Smooth muscle cell (in vitro differentiated cells): ENCODE measurements around the gene CHST14. TPM values are rescaled to one million over a fixed set of nuclear protein-coding genes. Genes with fewer than 3 reads are reported as not detected.

Experiments
- DNase-seq: peaks from one replicate; lab custom pipeline; 2025; ENCODE audit not compliant: unreplicated experiment; lab: John Stamatoyannopoulos, UW
- H2AFZ ChIP-seq: fragments of 200-600 bp; sonication (generic); 2 replicates; pipeline ENCODE4 v1.6.0; 2016; ENCODE audit warnings: antibody characterized with exemption, low read depth, mild to moderate bottlenecking
- H3F3A ChIP-seq: fragments of 200-600 bp; sonication (generic); 2 replicates; pipeline ENCODE4 v1.6.0; 2017; ENCODE audit warnings: antibody characterized with exemption, low read depth
- H3K27ac ChIP-seq: fragments of 200-600 bp; sonication (generic); 2 replicates; pipeline ENCODE4 v1.5.1; 2016; ENCODE audit warnings: low read depth, mild to moderate bottlenecking
- H3K27me3 ChIP-seq: fragments of 200-600 bp; sonication (generic); 2 replicates; pipeline ENCODE4 v1.6.1; 2016; ENCODE audit warnings: low read depth, mild to moderate bottlenecking
- H3K36me3 ChIP-seq: fragments of 200-600 bp; sonication (generic); 2 replicates; pipeline ENCODE4 v1.5.1; 2016; ENCODE audit warnings: low read depth
- H3K4me1 ChIP-seq: fragments of 200-600 bp; sonication (generic); 2 replicates; pipeline ENCODE4 v1.5.1; 2016; ENCODE audit warnings: low read depth
- H3K4me2 ChIP-seq: fragments of 200-600 bp; sonication (generic); 2 replicates; pipeline ENCODE4 v1.6.0; 2016; ENCODE audit warnings: mild to moderate bottlenecking
- H3K4me3 ChIP-seq: fragments of 200-600 bp; sonication (generic); 2 replicates; pipeline ENCODE4 v1.5.1; 2016; ENCODE audit warnings: mild to moderate bottlenecking
- H3K79me2 ChIP-seq: fragments of 200-600 bp; sonication (generic); 2 replicates; pipeline ENCODE4 v1.6.0; 2016; ENCODE audit warnings: low read depth, mild to moderate bottlenecking
- H3K9ac ChIP-seq: fragments of 200-600 bp; sonication (generic); 2 replicates; pipeline ENCODE4 v1.6.0; 2016; ENCODE audit warnings: low read depth
- H3K9me3 ChIP-seq: fragments of 200-600 bp; sonication (generic); replicated peaks from 2 replicates; pipeline ENCODE4 v1.5.1; 2016; ENCODE audit warnings: low read depth
- H4K20me1 ChIP-seq: fragments of 200-600 bp; sonication (generic); 2 replicates; pipeline ENCODE4 v1.6.0; 2016; ENCODE audit warnings: low read depth
- CTCF ChIP-seq: fragments of 200-600 bp; sonication (generic); IDR thresholded peaks from 2 replicates; pipeline ENCODE4 v1.5.1; 2017; ENCODE audit warnings: borderline replicate concordance, mild to moderate bottlenecking, antibody characterized with exemption; ENCODE audit not compliant: insufficient read depth, poor library complexity, severe bottlenecking
- WGBS: methylation state at CpG from one replicate; pipeline ENCODE4 v1.1.7; 2016; ENCODE audit warnings: low lambda C conversion rate; 5-methylcytosine and 5-hydroxymethylcytosine counted together
- polyA plus RNA-seq: library from polyadenylated mRNA; unstranded; fragments of >200 nt; fragmentation: Nextera tagmentation; extraction: Ambion mirVana; gene quantifications from 2 replicates; pipeline ENCODE4 v1.2.1, GENCODE V29; 2016
- total RNA-seq: library from RNA; depleted of rRNA; stranded (reverse); fragments of >200 nt; gene quantifications from 2 replicates; pipeline ENCODE4 v1.2.3, GENCODE V29; 2014

The CHST14 gene
- total and polyA plus RNA-seq, 2 experiments from 2014 or later = 19.1 to 24.6 TPM

- H3K4me3 ChIP-seq = peak overlapping the region; percentile 52
- WGBS = 37% methylated on average over 22 of the region's 22 CpGs
- H3K79me2 ChIP-seq = no peaks in the 10 kb centered on the region
- peak overlapping the region; percentile 30 for H3K9ac ChIP-seq
- no peaks in the 10 kb centered on the region for H3K4me1 ChIP-seq
- H3K27ac ChIP-seq = no peak overlapping the region
- peak overlapping the region; percentile 96 for H3K4me2 ChIP-seq
- no peak for TF ChIP-seq CTCF
- no peak for DNase-seq
- H3K9me3 ChIP-seq = no peaks in the 10 kb centered on the region
- H4K20me1 ChIP-seq = no peaks in the 10 kb centered on the region
- H3K36me3 ChIP-seq = no peaks in the 10 kb centered on the region
- peak overlapping the region; percentile 76 for H2AFZ ChIP-seq
- peaks cover 5% of the 10 kb centered on the region for H3F3A ChIP-seq
- H3K27me3 ChIP-seq = no peaks in the 10 kb centered on the region
Measured at GRCh38 chr15:40511093-40511471, 40.3 kb downstream of the CHST14 start.

- Histone ChIP-seq H3K4me1 (no peaks in the 10 kb centered on the region), H2AFZ (peak overlapping the region; percentile 76), H3K27ac (no peak overlapping the region), H3K27me3 (no peaks in the 10 kb centered on the region), H3F3A (peaks cover 5% of the 10 kb centered on the region), H3K4me2 (peak overlapping the region; percentile 96), H3K79me2 (no peaks in the 10 kb centered on the region), H3K36me3 (no peaks in the 10 kb centered on the region), H4K20me1 (no peaks in the 10 kb centered on the region), H3K9me3 (no peaks in the 10 kb centered on the region), H3K4me3 (peak overlapping the region; percentile 52), H3K9ac (peak overlapping the region; percentile 30)
- WGBS = 3% methylated on average over 55 of the region's 61 CpGs
- peak; percentile 13 for DNase-seq
- TF ChIP-seq CTCF = no peak
Measured at GRCh38 chr15:40511472-40512133, 40.8 kb downstream of the CHST14 start.

GRCh38 chr15:40512440-40512839 lies 41.7 kb downstream of the CHST14 start:
- WGBS = 86% methylated on average over 2 of the region's 2 CpGs
- Histone ChIP-seq H3K4me1 (no peaks in the 10 kb centered on the region), H3K36me3 (no peaks in the 10 kb centered on the region), H3K27me3 (no peaks in the 10 kb centered on the region), H3K9ac (no peak overlapping the region), H3F3A (peaks cover 5% of the 10 kb centered on the region), H3K4me3 (no peak overlapping the region), H3K9me3 (no peaks in the 10 kb centered on the region), H3K27ac (no peak overlapping the region), H2AFZ (no peak overlapping the region), H3K4me2 (peak overlapping the region; percentile 96), H4K20me1 (no peaks in the 10 kb centered on the region), H3K79me2 (no peaks in the 10 kb centered on the region)
- no peak for DNase-seq
- no peak for TF ChIP-seq CTCF

GRCh38 chr15:40513609-40514008 lies 42.8 kb downstream of the CHST14 start:
- Histone ChIP-seq H2AFZ (no peak overlapping the region), H3F3A (peaks cover 5% of the 10 kb centered on the region), H3K4me1 (no peaks in the 10 kb centered on the region), H3K9ac (no peak overlapping the region), H3K79me2 (no peaks in the 10 kb centered on the region), H3K27me3 (no peaks in the 10 kb centered on the region), H3K36me3 (no peaks in the 10 kb centered on the region), H3K4me2 (no peak overlapping the region), H3K4me3 (no peak overlapping the region), H4K20me1 (no peaks in the 10 kb centered on the region), H3K9me3 (no peaks in the 10 kb centered on the region), H3K27ac (no peak overlapping the region)
- no peak for DNase-seq
- WGBS = 92% methylated on average over 5 of the region's 5 CpGs
- no peak for TF ChIP-seq CTCF
